NOMO-1 treated with DMSO at 0.1 percent for 48 hours (cell line): Measurements from ENCODE around the gene MIP.
A peak's percentile ranks its signal among the peaks of the same experiment; 100 is the strongest.
"Not testable (repeated sequence)": the region's sequence is repeated elsewhere in the genome, so short reads cannot be mapped to it uniquely, and the experiment has no call there.

Experiments
- DNase-seq: peaks from one replicate; lab custom pipeline; 2025; ENCODE audit not compliant: unreplicated experiment; lab: John Stamatoyannopoulos, UW

Gene MIP

DNA sequence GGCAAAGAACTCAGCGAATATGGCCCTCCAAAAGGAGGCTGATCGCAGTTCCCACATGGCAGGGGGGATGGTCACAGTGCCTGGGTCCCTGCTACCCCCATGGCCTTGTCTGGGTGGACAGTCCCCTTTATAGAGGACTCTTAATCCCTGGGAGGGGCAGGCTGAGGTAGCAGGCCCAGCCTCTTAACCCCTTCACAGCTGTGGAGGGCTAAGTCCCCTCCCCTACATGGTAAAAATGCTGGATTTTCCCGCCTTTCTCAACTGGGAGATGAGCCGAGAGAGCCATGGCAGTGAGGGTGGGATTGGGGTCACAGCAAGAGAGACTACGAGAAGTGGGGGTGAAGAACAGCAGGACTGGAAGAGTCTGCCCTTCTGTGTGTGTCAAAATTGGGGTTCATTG, at the start of gene MIP:
Gene MIP, minus strand, starts transcription at position 101 of the 400 bp plus-strand sequence. Its CDS starts 44 bp downstream, at position 57.
- DNase-seq = no peak

DNA sequence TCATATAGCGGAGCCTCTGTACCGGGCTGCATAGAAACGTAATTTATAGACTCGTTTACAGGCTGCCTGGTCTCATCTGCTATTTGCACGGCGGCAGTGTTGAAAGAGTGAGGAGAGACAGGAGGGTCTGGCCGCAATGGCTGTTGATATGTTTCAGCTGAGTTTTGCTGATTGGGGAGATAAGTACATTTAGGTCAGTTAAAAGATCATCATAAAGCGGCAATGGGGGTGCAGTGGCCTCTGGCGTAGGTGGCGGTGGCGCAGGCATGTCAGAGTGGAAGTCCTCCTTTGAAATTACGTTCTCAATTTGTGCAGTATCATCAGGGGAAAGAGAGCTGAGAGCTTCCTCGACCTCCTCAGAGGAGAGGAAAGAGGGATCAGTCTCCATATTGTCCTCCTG, 45.4 kb upstream of the MIP start:
- DNase-seq = not testable (repeated sequence)

DNA sequence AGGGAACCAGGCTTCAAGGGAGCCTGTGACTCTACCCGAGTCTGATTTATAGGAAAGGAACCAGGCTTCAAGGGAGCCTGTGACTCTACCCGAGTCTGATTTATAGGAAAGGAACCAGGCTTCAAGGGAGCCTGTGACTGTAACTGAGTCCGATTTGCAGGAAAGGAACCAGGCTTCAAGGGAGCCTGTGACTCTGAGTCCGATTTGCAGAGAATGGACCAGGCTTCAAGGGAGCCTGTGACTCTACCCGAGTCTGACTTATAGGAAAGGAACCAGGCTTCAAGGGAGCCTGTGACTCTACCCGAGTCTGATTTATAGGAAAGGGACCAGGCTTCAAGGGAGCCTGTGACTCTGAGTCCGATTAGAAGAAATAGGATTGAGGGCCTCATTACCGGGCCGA, 45.0 kb upstream of the MIP start:
- not testable (repeated sequence) for DNase-seq

- DNase-seq = not testable (repeated sequence)
These were observed 43.9 kb upstream of the MIP start for GRCh38 chr12:56498126-56498902.

GRCh38 chr12:56496704-56497103, 42.2 kb upstream of the MIP start:
- DNase-seq = not testable (repeated sequence)

DNA sequence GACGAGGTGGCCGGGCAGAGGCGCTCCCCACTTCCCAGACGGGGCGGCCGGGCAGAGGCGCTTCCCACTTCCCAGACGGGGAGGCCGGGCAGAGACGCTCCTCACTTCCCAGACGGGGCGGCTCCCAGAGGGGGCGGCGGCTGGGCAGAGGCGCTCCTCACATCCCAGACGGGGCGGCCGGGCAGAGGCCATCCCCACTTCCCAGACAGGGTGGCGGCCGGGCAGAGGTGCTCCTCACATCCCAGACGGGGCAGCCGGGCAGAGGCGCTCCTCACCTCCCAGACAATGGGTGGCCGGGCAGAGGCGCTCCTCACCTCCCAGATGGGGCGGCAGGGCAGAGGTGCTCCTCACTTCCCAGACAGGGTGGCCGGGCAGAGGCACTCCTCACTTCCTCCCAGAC, 40.0 kb upstream of the MIP start:
- DNase-seq = not testable (repeated sequence)

- DNase-seq = not testable (repeated sequence)
These were observed 39.6 kb upstream of the MIP start for GRCh38 chr12:56494106-56494415.

DNA sequence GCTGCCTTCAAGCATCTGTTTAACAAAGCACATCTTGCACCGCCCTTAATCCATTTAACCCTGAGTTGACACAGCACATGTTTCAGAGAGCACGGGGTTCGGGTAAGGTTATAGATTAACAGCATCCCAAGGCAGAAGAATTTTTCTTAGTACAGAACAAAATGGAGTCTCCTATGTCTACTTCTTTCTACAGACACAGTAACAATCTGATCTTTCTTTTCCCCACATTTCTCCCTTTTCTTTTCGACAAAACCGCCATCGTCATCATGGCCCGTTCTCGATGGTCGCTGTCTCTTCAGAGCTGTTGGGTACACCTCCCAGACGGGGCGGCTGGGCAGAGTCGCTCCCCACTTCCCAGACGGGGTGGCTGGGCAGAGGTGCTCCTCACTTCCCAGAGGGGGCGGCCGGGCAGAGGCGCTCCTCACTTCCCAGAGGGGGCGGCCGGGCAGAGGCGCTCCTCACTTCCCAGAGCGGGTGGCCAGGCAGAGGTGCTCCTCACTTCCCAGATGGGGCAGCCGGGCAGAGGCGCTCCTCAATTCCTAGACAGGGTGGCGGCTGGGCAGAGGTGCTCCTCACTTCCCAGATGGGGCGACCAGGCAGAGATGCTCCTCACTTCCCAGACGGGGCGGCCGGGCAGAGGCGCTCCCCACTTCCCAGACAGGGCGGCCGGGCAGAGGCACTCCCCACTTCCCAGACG, 39.1 kb upstream of the MIP start:
- DNase-seq = not testable (repeated sequence)

DNA sequence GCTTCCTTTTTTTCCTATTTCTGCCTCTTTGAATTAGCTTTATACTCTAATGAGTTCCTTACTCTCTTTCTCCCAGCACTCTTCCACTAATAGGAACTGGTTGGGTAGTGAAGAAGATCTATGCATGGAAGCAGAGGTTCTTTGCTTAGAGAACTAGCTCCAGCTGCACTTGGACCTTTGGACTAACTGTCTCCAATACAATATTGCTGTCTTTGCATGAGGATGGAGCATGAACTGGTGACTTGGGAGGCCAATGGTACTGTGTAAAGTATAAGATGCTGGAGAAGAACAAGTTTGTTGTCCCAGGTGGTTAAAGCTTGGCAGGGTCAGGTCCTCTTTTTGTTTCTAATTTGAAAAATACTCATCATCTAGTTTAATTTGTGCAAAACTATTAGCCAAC, 35.9 kb upstream of the MIP start:
- DNase-seq = no peak

DNA sequence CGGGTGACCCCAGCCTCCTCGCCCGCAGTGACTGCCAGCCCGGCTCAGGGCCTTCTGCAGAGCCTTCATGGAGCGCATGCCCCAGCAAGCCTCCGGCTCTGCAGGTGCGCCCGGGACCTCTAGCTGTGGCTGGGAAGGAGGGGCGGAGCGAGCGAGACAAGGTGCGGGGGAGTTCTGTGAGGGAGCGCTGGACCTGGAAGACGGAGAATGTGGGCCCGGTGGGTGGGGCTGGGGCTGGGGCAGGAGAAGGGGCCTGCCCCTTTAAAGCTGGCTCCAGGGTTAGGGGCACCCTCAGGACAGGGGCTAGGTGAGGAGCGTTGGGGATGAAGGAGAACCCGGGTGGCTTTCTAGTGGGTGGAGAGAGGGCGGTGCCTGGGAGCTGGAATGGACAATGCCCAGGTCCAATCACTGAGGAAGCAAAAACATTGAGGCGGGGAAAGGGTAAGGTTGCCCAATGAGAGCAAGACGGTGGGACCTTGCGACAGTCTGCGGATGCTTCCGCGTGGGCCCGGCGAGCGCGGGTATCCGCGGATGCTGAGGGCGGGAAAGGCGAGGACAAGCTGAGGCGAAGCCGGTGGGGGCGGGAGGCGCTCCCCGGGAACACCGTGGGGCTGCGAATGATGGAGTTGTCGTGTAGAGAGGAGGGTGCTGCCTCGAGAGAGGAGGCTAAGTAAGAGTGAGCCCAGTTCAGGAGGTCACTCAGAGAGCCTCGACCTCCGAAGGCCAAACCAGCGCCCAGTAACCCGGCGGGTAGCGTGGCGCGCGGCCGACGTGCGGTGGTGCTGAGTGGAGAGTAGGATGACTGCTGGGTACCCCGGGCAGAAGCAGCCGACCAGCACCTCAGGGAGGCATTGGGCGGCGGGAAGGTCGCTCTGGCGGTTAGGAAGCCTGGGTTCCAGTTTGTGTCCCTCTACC, 33.8 kb upstream of the MIP start, which contains the start of gene GLS2:
Gene GLS2, minus strand, starts transcription at position 121 of the 915 bp plus-strand sequence. Its CDS starts 43 bp downstream, at position 78.
- DNase-seq = peak; percentile 23

DNA sequence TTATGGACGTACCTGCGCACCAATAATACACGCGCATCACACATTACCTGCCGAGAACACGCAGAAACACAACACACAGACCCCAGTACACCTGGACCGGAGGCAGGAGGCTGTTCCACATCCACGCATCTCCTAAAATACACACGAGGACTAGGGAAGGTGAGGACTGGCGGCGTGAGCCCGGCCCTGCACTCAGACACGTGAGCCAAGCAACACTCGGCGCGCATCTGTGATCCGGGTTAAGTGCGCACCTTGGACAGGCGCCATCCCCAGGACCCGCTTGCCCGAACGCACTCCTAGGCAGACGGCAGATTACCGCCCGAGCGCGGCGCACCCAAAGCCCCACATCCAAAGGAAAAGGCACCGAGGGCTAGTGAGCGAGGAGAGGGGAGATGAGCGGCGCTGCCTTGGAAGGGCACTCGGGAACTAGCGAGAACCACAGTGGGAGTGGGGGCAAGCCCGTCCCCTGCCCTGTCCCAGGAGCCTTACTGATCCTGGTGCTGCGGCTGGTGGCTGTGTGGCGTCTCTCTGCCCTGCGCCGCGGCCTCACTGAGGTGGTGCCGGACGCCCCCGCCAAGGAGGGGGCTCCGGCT, 33.1 kb upstream of the MIP start:
- no peak for DNase-seq

DNA sequence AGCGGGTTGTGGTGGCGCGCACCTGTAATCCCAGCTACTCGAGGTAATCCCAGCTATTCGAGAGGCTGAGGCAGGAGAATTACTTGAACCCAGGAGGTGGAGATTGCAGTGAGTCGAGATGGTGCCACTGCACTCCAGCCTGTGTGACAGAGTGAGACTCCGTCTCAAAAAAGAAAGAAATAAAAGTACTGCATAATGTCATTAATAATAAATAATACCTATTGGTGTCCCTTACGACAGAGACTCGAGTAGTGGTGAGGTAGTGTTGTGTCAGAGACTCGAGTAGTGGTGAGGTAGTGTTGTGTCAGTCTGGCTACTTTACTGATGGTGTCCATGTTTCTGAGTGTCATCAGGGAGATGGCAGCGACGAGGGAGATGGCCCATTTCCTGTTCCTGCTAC, 32.2 kb upstream of the MIP start:
- no peak for DNase-seq

DNA sequence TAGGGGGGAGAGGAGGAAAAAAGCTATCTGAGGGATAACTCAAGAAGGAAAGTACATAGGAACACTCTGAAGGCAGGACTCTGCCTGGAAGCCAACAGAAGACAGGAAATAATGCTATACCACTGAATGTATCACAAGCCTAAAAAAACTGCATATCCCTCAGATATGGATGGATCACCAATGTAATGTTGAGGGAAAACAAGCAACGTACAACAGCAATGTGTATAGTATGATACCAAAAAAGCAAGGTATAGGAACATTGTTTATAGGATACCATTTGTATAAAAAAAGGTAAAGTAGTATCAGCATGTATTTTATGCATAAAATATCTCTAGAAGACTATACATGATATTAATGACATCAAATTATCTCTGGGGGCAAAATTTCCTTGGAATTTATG, 30.1 kb upstream of the MIP start:
- no peak for DNase-seq

DNA sequence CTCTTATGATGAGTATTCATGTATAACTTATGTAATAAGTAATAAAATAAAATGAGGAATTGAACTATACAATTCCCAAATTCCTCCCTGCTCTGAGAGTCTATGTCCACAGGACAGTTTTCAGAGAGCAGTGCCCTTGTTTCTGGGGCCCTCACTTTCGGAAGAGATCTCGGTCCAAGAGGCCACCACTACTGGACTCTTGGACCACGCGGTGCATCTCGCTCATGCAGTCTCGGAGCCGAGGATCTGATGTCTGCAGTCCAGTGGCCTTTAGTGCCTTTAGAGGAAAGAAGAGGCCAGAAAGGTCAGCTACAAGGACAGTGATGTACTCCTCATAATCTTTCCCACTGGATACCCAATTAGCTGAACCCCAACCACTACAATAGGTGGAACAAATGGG, 25.2 kb upstream of the MIP start:
- DNase-seq = no peak

GRCh38 chr12:56477521-56478225, 23.2 kb upstream of the MIP start:
- DNase-seq = no peak

DNA sequence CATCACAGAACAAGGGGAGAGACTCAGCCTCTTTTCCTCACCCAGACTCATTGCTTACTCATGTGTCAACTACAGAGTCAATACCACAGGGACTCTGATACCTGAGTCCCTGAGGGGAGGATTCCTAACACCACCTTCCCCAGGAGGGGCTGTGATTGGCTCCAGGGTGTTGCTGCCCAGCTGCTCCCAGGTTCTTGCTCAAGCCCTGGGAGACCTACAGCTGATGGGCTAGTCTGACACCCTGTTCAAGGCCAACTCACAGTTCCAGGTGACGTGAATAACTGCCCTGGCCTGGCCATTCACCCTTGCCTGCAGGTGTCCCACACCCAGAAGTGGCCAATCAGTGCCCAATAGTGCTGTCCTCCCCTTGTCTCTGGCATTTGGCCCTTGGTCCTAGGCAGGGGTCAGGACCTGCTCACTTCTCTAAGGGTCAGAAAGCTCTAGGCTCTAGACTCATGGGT, 22.5 kb upstream of the MIP start:
- DNase-seq = no peak

DNA sequence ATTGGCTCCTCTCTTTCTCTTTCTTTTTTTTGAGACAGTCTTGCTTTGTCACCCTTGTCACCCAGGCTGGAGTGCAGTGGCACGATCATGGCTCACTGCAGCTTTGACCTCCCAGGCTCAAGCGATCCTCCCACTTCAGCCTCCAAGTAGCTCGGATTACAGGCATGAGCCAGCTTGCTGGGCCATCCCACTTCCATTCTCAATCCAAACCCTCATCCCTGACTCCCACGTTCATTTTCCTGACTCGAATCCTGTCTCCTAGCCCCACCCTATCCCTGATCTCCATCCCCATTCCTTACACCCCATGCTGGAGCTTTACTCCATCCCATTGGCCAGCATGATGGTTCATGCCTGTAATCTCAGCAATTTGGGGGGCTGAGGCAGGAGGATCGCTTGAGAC, 21.7 kb upstream of the MIP start:
- DNase-seq = no peak

GRCh38 chr12:56474389-56474788, 19.9 kb upstream of the MIP start:
- no peak for DNase-seq

DNA sequence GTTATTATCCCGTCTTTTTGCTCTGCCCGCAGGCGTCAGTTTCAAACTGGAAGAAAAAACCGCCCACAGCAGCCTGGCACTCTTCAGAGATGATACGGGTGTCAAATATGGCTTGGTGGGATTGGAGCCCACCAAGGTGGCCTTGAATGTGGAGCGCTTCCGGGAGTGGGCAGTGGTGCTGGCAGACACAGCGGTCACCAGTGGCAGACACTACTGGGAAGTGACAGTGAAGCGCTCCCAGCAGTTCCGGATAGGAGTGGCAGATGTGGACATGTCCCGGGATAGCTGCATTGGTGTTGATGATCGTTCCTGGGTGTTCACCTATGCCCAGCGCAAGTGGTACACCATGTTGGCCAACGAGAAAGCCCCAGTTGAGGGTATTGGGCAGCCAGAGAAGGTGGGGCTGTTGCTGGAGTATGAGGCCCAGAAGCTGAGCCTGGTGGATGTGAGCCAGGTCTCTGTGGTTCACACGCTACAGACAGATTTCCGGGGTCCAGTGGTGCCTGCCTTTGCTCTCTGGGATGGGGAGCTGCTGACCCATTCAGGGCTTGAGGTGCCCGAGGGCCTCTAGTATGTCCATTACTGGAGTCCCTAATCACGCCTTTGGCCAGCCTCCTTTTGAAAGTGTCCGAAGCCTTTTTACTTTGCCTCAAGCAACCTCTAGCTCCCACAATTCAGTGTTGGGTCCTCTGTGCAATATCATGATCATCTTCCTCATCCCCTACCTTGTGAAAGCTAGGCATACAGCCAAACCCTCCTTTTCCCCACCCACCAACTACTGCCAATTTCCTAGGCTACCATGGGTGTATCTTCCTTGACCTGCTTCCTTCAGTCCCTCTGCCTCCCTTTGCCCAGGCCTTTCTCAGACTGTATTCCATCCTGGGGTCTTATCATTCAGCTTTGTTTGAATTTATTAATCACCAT, 14.8 kb upstream of the MIP start:
- DNase-seq = peak; percentile 17
